Measurements from ENCODE around the gene NSG1. TPM values are rescaled to one million over a fixed set of nuclear protein-coding genes. Genes with fewer than 3 reads are reported as not detected.

NSG1 gene, protein sequence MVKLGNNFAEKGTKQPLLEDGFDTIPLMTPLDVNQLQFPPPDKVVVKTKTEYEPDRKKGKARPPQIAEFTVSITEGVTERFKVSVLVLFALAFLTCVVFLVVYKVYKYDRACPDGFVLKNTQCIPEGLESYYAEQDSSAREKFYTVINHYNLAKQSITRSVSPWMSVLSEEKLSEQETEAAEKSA
- total RNA-seq = 10 to 100 TPM in 3 of 5 experiments, 1 to 10 TPM in 1, under 1 TPM in 1; 0.90 to 24.5 (median 19.5) TPM
- polyA plus RNA-seq = 10 to 100 TPM in 1 of 2 donors, under 1 TPM in 1; 0.53 to 19.7 TPM
- total RNA-seq = 5.2 reads per million, percentile 25 among the genes with 10 or more reads in this experiment

DNA sequence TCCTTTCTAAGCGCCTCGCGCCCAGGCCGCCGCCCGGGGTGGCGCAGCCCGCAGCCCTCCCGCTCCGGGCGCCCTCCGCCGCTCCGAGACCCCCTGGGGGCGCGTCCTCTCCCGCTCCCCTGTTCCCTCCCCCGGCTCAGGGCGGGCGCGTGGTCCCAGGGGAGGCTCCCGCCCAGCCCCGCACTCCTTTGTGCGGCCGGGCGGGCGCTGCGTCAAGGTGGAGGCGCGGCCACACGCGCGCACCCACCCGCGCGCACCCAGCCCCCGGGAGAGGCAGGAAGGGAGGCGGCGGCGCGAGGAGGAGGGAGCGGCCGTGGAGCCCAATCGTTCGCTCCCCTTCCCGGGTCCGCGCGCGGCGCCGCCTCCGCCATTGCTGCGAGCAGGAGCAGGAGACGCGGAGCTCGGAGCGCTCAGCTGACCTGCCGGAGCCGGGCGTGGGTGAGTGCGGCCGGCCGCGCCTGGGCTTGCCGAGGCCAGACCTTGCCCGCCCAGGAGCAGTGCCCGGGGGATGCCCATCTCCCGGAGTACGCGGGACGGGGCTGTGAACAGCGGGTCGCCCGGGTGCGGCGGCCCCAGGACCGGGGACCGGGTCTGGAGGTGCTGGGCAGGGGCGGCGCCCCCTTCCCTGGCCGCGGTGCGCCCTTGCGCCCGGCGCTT, at the start of gene NSG1:
Gene NSG1, plus strand, starts transcription at position 367 of the 657 bp plus-strand sequence. CDS start 528 bp downstream, outside the sequence.
- DNase-seq (peak in 6 of 9 donors; percentile 21 to 45 (median 35)), ATAC-seq (peak; percentile 60)
- Histone ChIP-seq H3K36me3 (ENCODE audit: control insufficient read depth in 2 of 3, insufficient read depth in 3 of 3, low read length in 3 of 3) (no peaks in the 10 kb centered on the region), H3K27ac (ENCODE audit: low read depth, low read length) (no peak within 1 kb of the TSS), H3K9me3 (ENCODE audit: control insufficient read depth in 2 of 3, low read length in 3 of 3) (no peaks in the 10 kb centered on the region), H3K4me1 (ENCODE audit: control insufficient read depth in 2 of 2, insufficient read depth in 2 of 2, low read length in 2 of 2) (peaks cover 0 to 3% of the 10 kb centered on the region in 2 donors), H3K27me3 (ENCODE audit: control insufficient read depth in 2 of 2, insufficient read depth in 2 of 2, low read length in 2 of 2) (no peaks in the 10 kb centered on the region), H3K4me3 (ENCODE audit: low read length) (peak within 1 kb of the TSS; percentile 43)
- Mint-ChIP-seq H3K27ac (peak within 1 kb of the TSS in 4 of 9 donors; percentile 11 to 21 (median 18)), H3K36me3 (peaks cover 0 to 4% (median 0%) of the 10 kb centered on the region in 5 donors), H3K9me3 (peaks cover 0 to 1% (median 0%) of the 10 kb centered on the region in 11 donors), H3K4me1 (peaks cover 4 to 23% (median 16%) of the 10 kb centered on the region in 7 donors), H3K27me3 (peaks cover 30 to 60% (median 46%) of the 10 kb centered on the region in 5 donors), H3K4me3 (peak within 1 kb of the TSS; percentile 75 to 89 (median 86))
- ChIA-PET CTCF (no interaction called here), POLR2A (interaction anchor here (0.9 to 1.2 kb wide), 3 partner anchors 39 to 139 kb away, joined by 4 read pairs; partner anchors contain the start of gene TMEM128)
- intact Hi-C loops (cut with micrococcal nuclease) = loop anchor here in 1 of 2 donors (1.0 to 5.0 kb wide), 5 partner anchors 39 to 1880 kb away; partner anchors contain the start of genes LYAR, STX18, WFS1 and ZBTB49

DNA sequence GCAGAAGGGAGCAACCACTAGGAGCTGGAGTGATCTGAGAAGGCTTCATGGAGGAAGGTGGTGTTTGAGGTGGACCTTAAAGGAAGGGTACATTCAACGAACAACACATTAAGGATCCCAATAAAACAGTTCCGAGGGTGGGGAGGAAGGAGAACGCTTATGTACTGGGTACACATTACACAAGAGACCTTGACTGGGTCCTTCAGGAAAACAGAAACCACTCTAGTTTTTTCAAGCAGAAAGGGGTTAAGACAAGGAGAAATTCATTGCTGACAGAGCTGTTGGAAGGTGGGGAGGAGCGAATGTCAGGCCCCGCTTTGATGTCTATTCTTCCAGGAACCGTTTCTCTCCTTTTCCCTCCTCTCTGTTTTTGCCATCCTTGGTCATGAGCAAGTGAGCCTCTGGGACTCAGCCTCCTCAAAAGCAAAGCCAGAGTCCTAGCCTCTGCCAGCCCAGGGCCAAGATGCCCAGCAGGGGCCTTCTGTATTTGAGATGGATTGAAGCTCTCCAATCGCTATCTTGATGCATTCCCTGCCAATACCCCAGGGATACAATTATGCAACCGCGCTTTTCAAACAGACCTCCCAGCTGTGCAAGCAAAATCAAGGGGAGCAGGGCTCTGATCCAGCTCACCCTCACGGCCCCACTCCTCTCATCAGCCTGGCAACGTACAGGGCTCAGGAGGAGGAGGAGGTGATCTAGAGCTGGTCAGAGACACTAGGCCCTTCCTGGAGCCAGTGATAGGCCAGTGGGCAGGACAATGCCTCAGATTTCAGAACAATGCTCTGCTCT, 48.5 kb upstream of the NSG1 start:
- H3K27ac ChIP-seq (ENCODE audit: low read depth, low read length) = no peak overlapping the region
- intact Hi-C loops (cut with micrococcal nuclease) = no loop called here
- H3K4me1 Mint-ChIP-seq = peaks cover 0 to 20% (median 8%) of the 10 kb centered on the region in 7 donors
- no peaks in the 10 kb centered on the region for H3K4me1 ChIP-seq (ENCODE audit: control insufficient read depth in 2 of 2, insufficient read depth in 2 of 2, low read length in 2 of 2)
- H3K36me3 ChIP-seq (ENCODE audit: control insufficient read depth in 2 of 3, insufficient read depth in 3 of 3, low read length in 3 of 3) = no peaks in the 10 kb centered on the region
- H3K9me3 ChIP-seq (ENCODE audit: control insufficient read depth in 2 of 3, low read length in 3 of 3) = no peaks in the 10 kb centered on the region
- no peaks in the 10 kb centered on the region for H3K36me3 Mint-ChIP-seq
- DNase-seq (no peak), ATAC-seq (no peak)
- no peaks in the 10 kb centered on the region for H3K27me3 ChIP-seq (ENCODE audit: control insufficient read depth in 2 of 2, insufficient read depth in 2 of 2, low read length in 2 of 2)
- no peak overlapping the region for H3K4me3 Mint-ChIP-seq
- ChIA-PET CTCF (interaction anchor here (0.6 to 1.9 kb wide), 3 partner anchors 10 to 78 kb away, joined by 3 to 8 read pairs (median 3); no protein-coding TSS in a partner anchor), POLR2A (interaction anchor here (0.7 to 1.0 kb wide), 2 partner anchors 7 to 10 kb away, joined by 3 read pairs; no protein-coding TSS in a partner anchor)
- no peaks in the 10 kb centered on the region for H3K9me3 Mint-ChIP-seq
- no peaks in the 10 kb centered on the region for H3K27me3 Mint-ChIP-seq
- H3K4me3 ChIP-seq (ENCODE audit: low read length) = no peak overlapping the region
- H3K27ac Mint-ChIP-seq = peak overlapping the region in 3 of 9 donors; percentile 14 to 51 (median 22)

DNA sequence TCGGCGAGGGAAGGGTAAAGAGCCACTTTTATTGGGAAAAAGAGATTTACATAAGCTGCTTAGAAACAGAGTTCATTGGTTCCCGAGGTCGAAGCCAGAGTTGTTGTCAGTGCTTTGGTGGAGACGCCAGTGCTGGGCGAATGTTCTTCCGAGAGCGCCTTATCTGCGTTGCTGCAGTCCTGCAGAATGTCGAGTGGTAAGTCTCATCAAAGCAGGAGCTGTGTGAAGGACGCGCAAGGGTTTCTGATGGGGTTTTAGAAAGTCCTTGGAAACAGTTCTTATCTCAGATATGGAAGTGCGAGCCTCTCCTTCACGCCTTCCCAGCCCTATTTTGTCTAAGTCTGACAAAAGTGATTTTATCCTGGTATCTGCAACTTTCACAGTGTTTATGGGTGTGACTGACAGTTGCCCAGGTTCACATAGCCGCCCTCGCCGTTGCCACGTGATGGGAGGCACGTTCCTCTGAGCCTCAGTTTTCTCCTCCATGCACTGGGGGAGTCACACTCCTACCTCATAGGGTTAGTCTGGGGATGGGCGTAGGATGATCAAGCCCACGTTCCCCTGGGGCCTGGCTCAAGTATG, 47.3 kb upstream of the NSG1 start:
- H3K27ac Mint-ChIP-seq = peak overlapping the region in 1 of 9 donors; percentile 66
- H3K36me3 Mint-ChIP-seq = no peaks in the 10 kb centered on the region
- no peaks in the 10 kb centered on the region for H3K9me3 Mint-ChIP-seq
- intact Hi-C loops (cut with micrococcal nuclease) = no loop called here
- no peaks in the 10 kb centered on the region for H3K27me3 Mint-ChIP-seq
- H3K9me3 ChIP-seq (ENCODE audit: control insufficient read depth in 2 of 3, low read length in 3 of 3) = no peaks in the 10 kb centered on the region
- H3K4me1 Mint-ChIP-seq = peaks cover 0 to 20% (median 7%) of the 10 kb centered on the region in 7 donors
- no peaks in the 10 kb centered on the region for H3K4me1 ChIP-seq (ENCODE audit: control insufficient read depth in 2 of 2, insufficient read depth in 2 of 2, low read length in 2 of 2)
- no peak overlapping the region for H3K4me3 Mint-ChIP-seq
- H3K27ac ChIP-seq (ENCODE audit: low read depth, low read length) = no peak overlapping the region
- ATAC-seq (no peak), DNase-seq (no peak)
- H3K4me3 ChIP-seq (ENCODE audit: low read length) = no peak overlapping the region
- ChIA-PET POLR2A (interaction anchor here (0.7 kb wide), 2 partner anchors 9 to 26 kb away, joined by 3 read pairs; no protein-coding TSS in a partner anchor), CTCF (interaction anchor here (0.9 kb wide), 1 partner anchor 22 kb away, joined by 3 read pairs; no protein-coding TSS in a partner anchor)
- no peaks in the 10 kb centered on the region for H3K27me3 ChIP-seq (ENCODE audit: control insufficient read depth in 2 of 2, insufficient read depth in 2 of 2, low read length in 2 of 2)
- H3K36me3 ChIP-seq (ENCODE audit: control insufficient read depth in 2 of 3, insufficient read depth in 3 of 3, low read length in 3 of 3) = no peaks in the 10 kb centered on the region

DNA sequence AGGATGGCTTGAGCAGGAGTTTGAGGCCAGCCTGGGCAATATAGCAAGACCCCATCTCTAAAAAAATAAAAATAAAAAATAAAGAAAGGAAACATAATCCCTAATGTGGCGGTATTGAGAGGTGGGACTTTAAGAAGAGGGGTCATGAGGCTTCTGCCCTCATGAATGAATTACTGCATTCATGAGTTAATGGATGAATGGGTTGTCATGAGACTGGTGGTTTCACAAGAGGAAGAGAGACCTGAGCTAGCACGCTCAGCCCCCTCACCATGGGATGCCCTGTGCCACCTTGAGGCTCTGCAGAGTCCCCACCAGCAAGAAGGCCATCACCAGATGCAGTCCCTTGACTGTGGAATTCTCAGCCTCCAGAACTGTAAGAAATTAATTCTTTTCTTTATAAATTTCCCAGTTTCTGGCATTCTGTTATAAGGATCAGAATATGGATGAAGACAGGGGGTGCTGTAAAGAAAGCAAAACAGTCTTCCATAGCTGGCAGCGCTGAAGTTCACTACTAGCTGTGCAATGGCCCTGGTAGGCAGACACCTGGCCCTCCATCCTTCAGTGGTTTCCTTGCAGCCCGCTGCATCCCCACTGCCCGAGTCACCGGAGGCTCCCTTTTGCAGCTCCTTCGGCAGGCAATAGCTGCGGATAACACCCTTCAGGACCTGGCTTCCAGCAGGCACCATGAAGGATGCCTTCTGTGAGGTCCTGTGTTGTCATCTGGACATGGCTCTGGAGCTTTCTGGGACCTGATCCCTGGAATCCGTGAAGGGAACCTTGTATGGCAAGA, 44.8 kb upstream of the NSG1 start:
- H3K4me3 ChIP-seq (ENCODE audit: low read length) = no peak overlapping the region
- CTCF ChIA-PET = no interaction called here
- peak overlapping the region in 6 of 9 donors; percentile 4 to 26 (median 13) for H3K27ac Mint-ChIP-seq
- H3K4me1 ChIP-seq (ENCODE audit: control insufficient read depth in 2 of 2, insufficient read depth in 2 of 2, low read length in 2 of 2) = peaks cover 0 to under 1% of the 10 kb centered on the region in 2 donors
- H3K27ac ChIP-seq (ENCODE audit: low read depth, low read length) = no peak overlapping the region
- H3K9me3 Mint-ChIP-seq = peaks cover 0 to 2% (median 0%) of the 10 kb centered on the region in 11 donors
- H3K36me3 Mint-ChIP-seq = peaks cover 0 to 2% (median 0%) of the 10 kb centered on the region in 5 donors
- no peak for ATAC-seq
- H3K27me3 ChIP-seq (ENCODE audit: control insufficient read depth in 2 of 2, insufficient read depth in 2 of 2, low read length in 2 of 2) = no peaks in the 10 kb centered on the region
- no peak overlapping the region for H3K4me3 Mint-ChIP-seq
- H3K36me3 ChIP-seq (ENCODE audit: control insufficient read depth in 2 of 3, insufficient read depth in 3 of 3, low read length in 3 of 3) = no peaks in the 10 kb centered on the region
- DNase-seq = no peak
- POLR2A ChIA-PET = no interaction called here
- intact Hi-C loops (cut with micrococcal nuclease) = no loop called here
- H3K9me3 ChIP-seq (ENCODE audit: control insufficient read depth in 2 of 3, low read length in 3 of 3) = no peaks in the 10 kb centered on the region
- peaks cover 0 to 28% (median 6%) of the 10 kb centered on the region in 7 donors for H3K4me1 Mint-ChIP-seq
- no peaks in the 10 kb centered on the region for H3K27me3 Mint-ChIP-seq

DNA sequence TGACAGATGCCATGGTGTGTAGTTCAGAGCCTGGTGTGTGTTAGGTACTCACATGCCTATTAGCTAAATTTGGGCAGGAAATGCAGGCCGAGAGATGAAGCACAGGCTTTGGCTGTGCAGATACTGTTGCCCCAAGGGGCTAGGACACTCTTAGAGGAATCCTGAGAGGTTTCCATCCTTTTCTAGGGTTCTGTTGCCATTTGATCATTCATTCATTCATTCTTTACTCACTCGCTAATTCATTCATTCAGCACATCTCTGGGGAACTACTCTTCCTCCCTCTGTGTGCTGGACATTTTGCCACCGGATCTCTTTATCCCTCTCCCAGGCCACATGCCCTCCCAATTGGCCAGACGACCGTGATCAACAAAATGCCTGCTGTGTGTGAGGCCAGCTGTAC, 43.9 kb upstream of the NSG1 start:
- Mint-ChIP-seq H3K9me3 (peaks cover 0 to 10% (median 0%) of the 10 kb centered on the region in 11 donors), H3K36me3 (peaks cover 0 to 4% (median 0%) of the 10 kb centered on the region in 5 donors), H3K27ac (peak overlapping the region in 5 of 9 donors; percentile 0 to 26 (median 16)), H3K4me1 (peaks cover 5 to 38% (median 13%) of the 10 kb centered on the region in 7 donors), H3K4me3 (no peak overlapping the region), H3K27me3 (no peaks in the 10 kb centered on the region)
- POLR2A ChIA-PET = interaction anchor here (1.0 kb wide), 1 partner anchor 44 kb away, joined by 4 read pairs; the partner anchor contains the start of gene NSG1
- CTCF ChIA-PET = no interaction called here
- Histone ChIP-seq H3K36me3 (ENCODE audit: control insufficient read depth in 2 of 3, insufficient read depth in 3 of 3, low read length in 3 of 3) (no peaks in the 10 kb centered on the region), H3K27ac (ENCODE audit: low read depth, low read length) (no peak overlapping the region), H3K9me3 (ENCODE audit: control insufficient read depth in 2 of 3, low read length in 3 of 3) (no peaks in the 10 kb centered on the region), H3K4me3 (ENCODE audit: low read length) (no peak overlapping the region), H3K4me1 (ENCODE audit: control insufficient read depth in 2 of 2, insufficient read depth in 2 of 2, low read length in 2 of 2) (peaks cover under 1 to 8% of the 10 kb centered on the region in 2 donors), H3K27me3 (ENCODE audit: control insufficient read depth in 2 of 2, insufficient read depth in 2 of 2, low read length in 2 of 2) (no peaks in the 10 kb centered on the region)
- intact Hi-C loops (cut with micrococcal nuclease) = no loop called here
- ATAC-seq (no peak), DNase-seq (no peak)
